ENCODE data around the gene PRELID2.

PRELID2 gene

DNA sequence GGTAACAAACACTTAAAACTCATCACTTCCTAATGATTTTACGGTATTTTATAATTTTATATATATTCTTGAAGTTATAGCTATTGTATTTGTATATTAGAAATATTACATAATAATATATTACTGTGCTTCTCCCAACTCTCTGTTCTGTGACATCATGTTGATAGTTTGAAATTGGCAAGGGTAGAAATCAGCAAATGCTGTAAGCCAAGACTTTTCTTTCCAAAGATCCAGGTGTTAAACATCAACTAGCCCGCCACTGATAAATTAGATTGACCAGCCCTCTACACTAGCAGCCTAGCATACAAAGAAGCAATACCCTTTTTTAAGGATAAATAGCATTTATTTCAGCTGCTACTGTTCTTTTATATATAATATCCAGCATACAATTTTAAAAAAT lies 122.9 kb downstream of the PRELID2 start:
- DNase-seq (ENCODE audit: low read depth, low spot score), result no peak
- POLR2A ChIA-PET, result no interaction called here
- no peak overlapping the region for H3K4me3 ChIP-seq (ENCODE audit: low read depth, low read length)
- TF ChIP-seq CTCF (IDR thresholded peaks at IDR 0.05; ENCODE audit: insufficient read depth, low read length, missing control alignments), result no peak
- CTCF ChIA-PET, result interaction anchor here (0.9 to 1.5 kb wide), 4 partner anchors 14 to 1509 kb away, joined by 3 read pairs; no protein-coding TSS in a partner anchor

DNA sequence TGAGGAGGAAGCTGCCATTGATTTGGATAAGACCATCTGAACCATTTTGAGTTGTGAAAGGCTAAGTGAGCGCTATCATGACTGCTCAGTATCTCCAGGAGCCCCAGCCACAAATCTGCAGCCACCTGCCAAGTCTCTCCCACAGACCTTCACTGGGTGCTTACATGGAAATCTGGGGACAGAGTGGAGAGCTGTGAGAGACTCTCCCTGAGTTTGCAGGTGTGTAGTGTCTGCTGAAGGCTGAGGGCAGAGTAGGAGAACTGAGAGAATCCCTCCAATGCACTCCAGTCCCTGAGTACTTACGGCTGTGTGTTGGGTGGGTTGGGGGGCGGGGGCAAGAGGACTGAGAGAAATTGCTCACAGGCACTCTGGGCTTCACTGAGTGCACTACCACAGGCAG lies 123.7 kb downstream of the PRELID2 start:
- H3K4me3 ChIP-seq (ENCODE audit: low read depth, low read length), result no peak overlapping the region
- ChIA-PET CTCF (interaction anchor here (1.0 to 1.5 kb wide), 5 partner anchors 7 to 1508 kb away, joined by 3 to 6 read pairs (median 3); no protein-coding TSS in a partner anchor), POLR2A (no interaction called here)
- DNase-seq (ENCODE audit: low read depth, low spot score), result no peak
- TF ChIP-seq CTCF (IDR thresholded peaks at IDR 0.05; ENCODE audit: insufficient read depth, low read length, missing control alignments), result no peak
